Stimulated activated CD4-positive, alpha-beta T cell treated with anti-CD3 and anti-CD28 coated beads, Interleukin-1b, Interleukin-23, amount 100 ng/mL, for 48 hours (primary cell): ENCODE data around the gene PPP1R17.

Source experiments
- DNase-seq: peaks from one replicate; pipeline ENCODE4 v3.0.0-alpha.2; 2020

Gene PPP1R17

DNA sequence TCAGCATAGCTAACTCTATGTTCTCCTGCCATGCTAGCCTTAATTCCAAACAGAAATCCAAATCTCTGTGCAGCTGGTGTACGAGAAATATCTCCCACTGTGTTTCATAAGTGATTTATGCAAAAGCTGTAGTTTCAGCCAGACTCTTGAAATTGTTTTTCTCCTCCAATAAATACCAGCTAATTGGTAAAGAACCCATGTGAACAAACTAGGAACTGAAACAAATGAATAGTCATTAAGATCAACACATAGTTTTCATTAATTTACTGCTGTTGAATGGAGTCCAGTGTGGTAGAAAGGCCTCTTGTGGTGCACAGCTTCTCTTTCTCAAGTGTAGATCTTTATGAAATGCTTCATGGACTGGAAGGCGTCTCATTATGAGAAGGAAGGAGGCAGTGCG is 18.4 kb downstream of the PPP1R17 start:
- no peak for DNase-seq

DNA sequence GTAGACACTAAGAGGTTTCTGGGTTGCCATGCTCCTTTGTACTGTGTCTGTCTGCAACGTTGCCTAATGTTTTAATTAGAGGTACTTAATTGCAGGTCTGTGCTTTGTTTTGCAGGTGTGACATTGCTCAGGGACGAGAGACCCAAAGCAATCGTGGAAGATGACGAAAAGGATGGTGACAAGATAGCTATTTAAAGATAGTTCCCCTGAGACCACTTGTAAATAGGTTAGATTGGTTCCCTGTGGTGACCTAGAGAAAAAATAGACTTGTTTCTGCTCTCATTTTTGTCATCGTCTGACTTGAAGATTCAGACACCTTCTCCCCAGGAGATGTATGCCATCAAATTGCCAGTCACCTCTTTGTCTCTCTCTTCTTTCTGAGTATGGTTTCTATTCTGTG is 20.1 kb downstream of the PPP1R17 start:
- no peak for DNase-seq

DNA sequence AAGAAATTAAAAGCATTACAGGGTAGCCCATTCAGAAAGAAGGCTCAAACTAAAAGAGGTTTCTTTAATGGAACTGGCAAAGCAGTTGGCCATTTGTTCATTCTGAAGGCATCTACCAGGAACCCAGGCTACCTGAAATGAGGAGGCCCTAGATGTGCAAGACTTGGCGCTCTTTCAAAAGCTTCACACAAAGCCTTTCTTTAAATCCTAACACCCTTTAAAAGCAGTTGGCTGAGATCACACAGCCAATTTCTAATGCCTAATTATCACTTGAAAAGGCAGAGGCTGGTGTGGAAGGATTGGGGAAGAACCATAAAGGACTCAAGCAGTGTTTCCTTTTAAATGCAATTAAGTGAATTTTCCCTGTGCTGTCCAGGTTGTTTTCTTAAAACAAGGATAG is 23.2 kb downstream of the PPP1R17 start:
- no peak for DNase-seq

DNA sequence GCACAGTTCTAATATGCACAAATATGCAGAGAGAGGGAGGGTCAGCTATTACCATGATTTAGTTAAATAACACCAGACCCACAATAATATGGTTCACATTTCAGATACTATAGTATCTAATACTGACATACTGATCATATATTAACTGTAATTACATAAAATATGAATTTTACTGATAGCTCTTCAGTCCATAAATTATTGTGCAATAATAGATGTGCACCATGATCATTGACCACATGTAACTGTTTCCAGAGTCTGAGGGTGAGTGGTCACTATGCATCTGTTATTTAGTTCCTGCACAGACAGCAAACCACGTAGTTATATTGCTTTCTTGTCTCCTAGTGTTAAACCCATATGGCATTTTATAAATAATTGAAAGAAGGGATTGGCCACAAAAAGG is 29.3 kb downstream of the PPP1R17 start:
- DNase-seq = no peak

DNA sequence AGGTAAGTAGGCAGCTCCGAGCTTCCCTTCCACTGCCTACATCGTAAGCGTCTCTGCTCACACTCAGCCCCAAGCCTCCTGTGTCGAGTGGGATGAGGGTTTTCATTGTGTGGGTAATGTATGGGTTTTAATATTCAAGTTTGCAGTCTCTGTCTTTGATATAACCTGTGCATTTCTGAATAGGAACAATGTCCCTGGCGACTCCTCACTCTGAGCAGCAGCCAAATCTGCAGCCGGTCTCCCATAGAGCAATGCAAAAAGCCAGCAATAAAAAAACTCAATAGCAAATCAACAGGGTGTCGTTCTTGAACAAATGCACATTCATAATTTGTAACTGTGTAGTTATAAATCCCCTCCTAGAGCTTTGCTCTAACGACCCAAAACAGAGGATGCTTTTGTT is 33.4 kb downstream of the PPP1R17 start:
- DNase-seq = no peak

DNA sequence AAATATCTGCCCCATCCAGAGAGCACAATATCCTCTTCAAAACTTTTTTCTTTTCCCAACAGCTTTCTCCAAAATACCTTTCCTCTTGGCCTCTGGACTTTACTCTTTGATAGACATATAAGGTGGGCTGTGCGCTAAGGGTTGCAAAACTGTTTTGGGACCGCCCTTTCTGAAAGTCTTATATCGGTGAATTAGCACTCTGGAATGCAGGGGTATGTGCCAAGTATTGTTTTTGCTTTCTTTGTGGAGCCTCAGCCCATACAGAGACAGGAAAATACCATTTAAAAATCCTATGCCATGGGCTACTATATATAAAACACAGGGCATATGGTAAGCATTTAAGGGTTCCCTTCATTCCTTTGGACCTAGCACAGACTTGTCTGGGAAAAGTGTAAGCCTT is 37.7 kb downstream of the PPP1R17 start:
- no peak for DNase-seq

DNA sequence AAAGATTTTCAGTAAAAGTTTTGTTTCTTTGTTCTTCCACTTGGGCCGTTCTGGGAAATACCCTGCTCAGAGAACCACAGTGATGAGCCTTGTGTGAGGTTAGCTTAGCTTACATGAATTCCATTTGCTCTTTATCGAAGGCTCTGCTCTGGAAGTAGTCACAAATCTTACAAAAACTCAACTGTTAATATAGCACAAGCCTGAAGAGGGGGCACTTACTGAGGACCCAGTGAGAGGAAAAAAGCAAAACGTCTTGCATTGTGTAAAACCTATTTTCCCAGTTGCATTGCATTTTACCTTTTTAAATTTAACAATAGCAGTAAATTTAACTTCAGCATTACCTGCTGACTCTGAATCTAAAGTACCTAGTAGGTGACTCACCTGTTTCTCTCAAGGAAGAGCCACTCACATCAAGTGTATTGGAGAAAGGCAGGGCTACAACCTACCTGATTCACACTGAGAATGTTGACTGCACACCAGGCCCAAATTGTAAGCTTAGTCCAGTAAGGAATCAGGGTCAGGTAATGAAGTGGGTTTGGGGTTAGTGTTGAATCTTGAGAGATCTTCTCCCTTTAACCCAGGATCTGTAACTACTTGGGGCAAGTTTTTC is 42.3 kb downstream of the PPP1R17 start:
- DNase-seq = no peak

DNA sequence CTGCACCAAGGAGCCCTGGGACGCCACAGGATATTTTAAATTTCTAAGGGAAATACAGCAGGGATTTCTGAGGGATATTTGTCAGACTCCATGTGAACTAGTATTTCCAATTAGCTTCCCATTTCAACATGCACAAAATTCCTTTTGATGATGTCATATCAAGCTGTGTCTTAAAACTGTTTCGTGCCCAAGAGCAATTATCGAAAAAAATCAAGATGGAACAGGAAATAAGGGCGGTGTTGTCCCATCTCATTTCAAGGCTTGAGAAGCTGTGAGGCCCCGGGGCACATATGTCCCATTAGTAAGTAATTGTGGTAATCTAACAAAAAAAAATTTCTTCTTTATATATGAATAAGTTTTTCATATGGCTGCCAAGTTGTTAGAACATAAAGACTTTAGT is 47.4 kb downstream of the PPP1R17 start:
- DNase-seq = no peak

DNA sequence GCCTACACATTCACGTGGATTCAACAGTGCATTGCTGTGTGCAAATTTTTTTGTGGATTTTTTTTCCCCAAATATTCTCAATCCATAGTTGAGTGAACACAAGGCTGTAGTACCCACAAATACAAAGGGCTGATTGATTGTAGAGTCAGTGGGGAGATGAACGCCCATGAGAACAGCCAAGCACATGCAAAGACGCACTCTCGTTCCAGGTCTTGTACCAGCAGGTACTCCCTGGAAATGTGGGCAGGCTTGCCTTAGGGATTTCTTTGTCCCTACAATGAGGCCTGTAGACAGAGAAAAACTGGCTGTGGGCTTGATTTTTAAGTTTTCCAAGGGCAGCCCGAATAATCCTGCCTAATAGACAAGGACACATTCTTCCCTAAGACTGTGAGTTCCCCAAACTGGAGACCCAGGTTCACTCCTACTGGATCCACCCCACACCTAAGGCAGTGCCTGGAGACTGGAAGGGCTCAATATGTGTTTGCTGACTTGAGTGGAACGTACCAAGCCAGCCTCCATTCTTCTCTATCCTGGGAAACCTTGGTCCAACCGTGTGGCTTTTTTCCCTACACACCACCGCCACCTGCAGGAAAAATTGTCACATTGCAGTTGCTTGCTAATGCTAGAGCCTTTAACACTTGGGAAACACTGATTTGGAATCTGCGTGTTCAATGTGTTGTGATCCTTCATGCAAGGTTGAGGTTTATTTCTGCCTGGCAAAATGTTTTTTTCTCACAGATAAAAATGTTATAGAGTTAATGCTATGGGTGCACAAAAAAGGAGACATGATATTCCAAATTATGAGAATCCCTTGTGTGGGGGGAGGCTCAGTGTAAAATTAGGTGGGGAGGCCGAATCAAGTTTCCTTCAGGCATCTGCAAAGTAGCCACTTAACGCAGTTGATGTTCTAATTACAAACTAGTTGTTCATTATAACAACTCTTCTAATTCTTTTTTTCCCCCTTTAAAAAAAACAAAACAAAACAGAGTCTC is 49.3 kb downstream of the PPP1R17 start:
- peak; percentile 6 for DNase-seq

DNA sequence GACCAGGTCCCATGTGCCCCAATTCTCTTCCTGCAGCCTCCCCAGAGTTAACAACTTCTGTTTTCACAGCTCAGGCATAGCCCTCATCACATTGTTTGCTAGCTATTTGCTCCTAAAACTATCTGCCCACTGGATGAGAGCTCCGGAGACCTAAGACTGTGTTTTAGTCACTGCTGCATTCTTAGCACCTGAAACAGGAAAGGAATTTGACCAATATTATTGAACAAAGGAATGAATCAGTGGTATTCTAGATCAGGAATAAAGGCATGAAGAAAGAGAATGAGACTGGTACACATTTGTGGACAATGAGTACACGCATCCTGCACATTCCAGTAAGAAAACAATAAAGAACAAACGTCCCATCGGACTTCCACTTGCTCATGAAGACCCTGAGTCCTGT is 54.8 kb downstream of the PPP1R17 start:
- no peak for DNase-seq

DNA sequence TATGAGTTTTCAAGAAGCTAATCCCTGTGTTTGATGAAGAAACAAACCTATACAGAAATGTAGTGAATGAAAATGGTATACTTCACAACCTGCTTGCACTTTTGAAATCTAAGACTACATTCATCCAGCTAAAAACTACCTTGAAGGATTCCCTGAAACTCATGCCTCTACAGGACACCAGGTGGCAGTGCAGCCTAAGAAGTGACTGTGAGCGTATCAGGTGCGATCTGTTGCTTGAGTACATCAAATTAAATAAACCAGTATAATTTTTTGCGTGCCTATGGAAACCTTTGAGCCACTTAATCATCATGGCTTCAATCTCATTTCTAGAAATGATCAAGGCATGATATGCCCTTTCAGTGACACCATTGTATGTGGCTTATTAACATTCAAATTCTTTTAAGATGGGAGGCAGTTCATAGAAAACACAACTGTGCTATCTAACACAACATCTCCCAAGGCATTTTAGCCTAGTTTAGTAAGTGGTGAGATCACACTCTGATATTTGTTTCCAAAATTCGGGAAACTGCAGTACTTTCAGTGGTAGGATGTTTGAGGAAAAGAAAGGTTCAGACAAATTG is 57.4 kb downstream of the PPP1R17 start:
- DNase-seq = peak; percentile 51

DNA sequence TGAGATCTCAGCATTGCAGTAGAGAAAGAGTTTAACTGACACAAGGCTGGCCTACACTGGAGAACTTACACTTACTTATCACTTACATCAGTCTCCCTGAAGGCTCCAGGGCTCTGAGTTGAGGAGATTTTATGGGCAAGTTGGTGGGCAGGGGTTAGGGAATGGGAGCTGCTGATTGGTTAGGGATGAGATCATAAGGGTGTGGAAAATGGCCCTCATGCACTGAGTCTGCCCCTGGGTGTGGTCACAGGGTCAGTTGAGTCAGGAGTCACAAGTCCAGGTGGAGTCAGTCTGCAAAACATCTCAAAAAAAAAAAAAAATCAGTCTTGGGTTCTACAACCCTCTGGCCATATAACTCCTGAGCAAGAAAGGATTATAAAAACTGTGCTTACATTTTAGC is 60.5 kb downstream of the PPP1R17 start:
- DNase-seq = no peak

DNA sequence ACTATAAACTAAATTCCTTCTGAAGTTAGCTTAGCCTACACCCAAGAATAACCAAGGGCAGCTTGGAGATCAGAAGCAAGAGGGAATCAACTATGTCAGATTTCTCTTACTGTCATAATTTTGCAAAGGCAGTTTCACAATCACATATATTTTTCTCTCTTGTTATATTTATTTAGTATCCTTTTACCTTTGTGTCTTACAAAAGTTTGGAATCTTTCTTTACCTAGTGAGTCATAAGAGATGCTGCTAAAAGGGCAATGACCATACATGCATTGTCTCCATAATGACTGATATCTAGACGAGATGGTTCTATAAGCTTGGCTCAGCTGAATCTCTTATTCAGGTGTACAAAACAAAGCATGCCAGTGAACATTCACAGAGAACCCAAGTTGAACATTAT is 61.1 kb downstream of the PPP1R17 start:
- DNase-seq = no peak

DNA sequence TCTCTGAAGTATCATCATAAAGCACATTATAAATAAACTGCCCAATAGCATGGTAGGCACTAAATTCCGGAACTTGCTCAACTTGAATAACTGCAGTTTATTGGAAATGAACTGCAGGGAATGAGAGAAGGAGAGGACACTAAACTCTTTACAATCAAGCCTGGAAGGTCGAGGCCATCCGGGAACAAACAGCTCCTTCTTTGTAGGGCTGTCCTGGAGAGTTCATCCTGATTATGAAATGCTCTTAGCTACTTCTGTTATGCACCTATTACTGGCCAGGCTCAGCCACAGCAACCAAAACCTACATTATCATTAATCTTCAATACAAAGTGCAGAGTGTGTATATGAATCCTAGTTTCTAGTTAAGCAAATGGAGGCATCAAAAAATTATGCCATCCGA is 64.7 kb downstream of the PPP1R17 start:
- no peak for DNase-seq
